ENCODE data around the gene NANOS3. TPM values are rescaled to one million over a fixed set of nuclear protein-coding genes. Genes with fewer than 3 reads are reported as not detected.
A peak's percentile ranks its signal among the peaks of the same experiment; 100 is the strongest.

NANOS3 gene
- total and polyA plus RNA-seq, 10 of the 15 experiments (the other 5 are each of a cell fraction or from before 2014, with no cell fraction given), result 0.31 to 1.7 (median 0.81) TPM

- TF ChIP-seq E2F8 (IDR thresholded peaks at IDR 0.05; ENCODE audit: low read depth, partially characterized antibody), result peak; percentile 79
- no peak for TF ChIP-seq NBN (IDR thresholded peaks at IDR 0.05)
- TF ChIP-seq BRCA1 (IDR thresholded peaks at IDR 0.05; ENCODE audit: low read depth, low read length), result no peak
- 0 out of 2 replicates have a peak, but pooled peaks have one; percentile 29 for TF ChIP-seq NR2F1 (conservative IDR thresholded peaks at IDR 0.05)
- TF ChIP-seq RB1 (IDR thresholded peaks at IDR 0.05; ENCODE audit: borderline replicate concordance), result peak; percentile 99
- no peak for TF ChIP-seq RCOR1 (conservative IDR thresholded peaks at IDR 0.05; ENCODE audit: low read depth, low read length)
- peak; percentile 93 for TF ChIP-seq SIX5 (IDR thresholded peaks at IDR 0.05; ENCODE audit: low read depth, low read length, severe bottlenecking)
- TF ChIP-seq CREB1 (IDR thresholded peaks at IDR 0.05; ENCODE audit: low read depth), result peak; percentile 78; the same call in 1 of the 2 replicates
- TF ChIP-seq E2F4 (IDR thresholded peaks at IDR 0.05; ENCODE audit: low read depth, low read length), result peak; percentile 87
- TF ChIP-seq PRDM15 (CRISPR knock-in tag; IDR thresholded peaks at IDR 0.05), result no peak
- no peak for TF ChIP-seq FOXK2 (IDR thresholded peaks at IDR 0.05)
- TF ChIP-seq POLR2AphosphoS2 (IDR thresholded peaks at IDR 0.05; ENCODE audit: low read depth, low read length), result peak; percentile 37; the same call in 1 of the 2 replicates
- TF ChIP-seq SMAD5 (IDR thresholded peaks at IDR 0.05; ENCODE audit: low read depth), result no peak
- no peak for TF ChIP-seq TAF1 (IDR thresholded peaks at IDR 0.05; ENCODE audit: borderline replicate concordance, low read depth, low read length)
- peak; percentile 95 for TF ChIP-seq HCFC1 (IDR thresholded peaks at IDR 0.05; ENCODE audit: low read length)
- no peak for TF ChIP-seq ZNF622 (IDR thresholded peaks at IDR 0.05)
- peak; percentile 32; the same call in 1 of the 2 replicates for TF ChIP-seq PAX5 (IDR thresholded peaks at IDR 0.05; ENCODE audit: borderline replicate concordance, low read depth, low read length)
- no peak for TF ChIP-seq EP300 (IDR thresholded peaks at IDR 0.05; ENCODE audit: borderline replicate concordance in 1 of 2, control insufficient read depth in 1 of 2, low read depth in 2 of 2, low read length in 2 of 2)
- peak; percentile 93 for TF ChIP-seq NRF1 (conservative IDR thresholded peaks at IDR 0.05; ENCODE audit: low read depth, low read length)
- TF ChIP-seq CREM (IDR thresholded peaks at IDR 0.05; ENCODE audit: low read depth), result peak; percentile 39; the same call in 1 of the 2 replicates
- TF ChIP-seq ATF2 (IDR thresholded peaks at IDR 0.05; ENCODE audit: low read length), result no peak
These were observed 28.9 kb downstream of the NANOS3 start, which contains the start of the genes BRME1 and CC2D1A (continued) for GRCh38 chr19:13905634-13906520.
